Fibroblast of skin of left biceps (primary cell): ENCODE results near the gene HCN4.
A peak's percentile ranks its signal among the peaks of the same experiment; 100 is the strongest.
"Not testable (repeated sequence)": the region's sequence is repeated elsewhere in the genome, so short reads cannot be mapped to it uniquely, and the experiment has no call there.

Experiments
- DNase-seq, 2 experiments: peaks; one replicate each; pipeline ENCODE4 v3.0.0-alpha.2; 2013; ENCODE audit warnings: low read depth in 2 of 2

The HCN4 gene

DNA sequence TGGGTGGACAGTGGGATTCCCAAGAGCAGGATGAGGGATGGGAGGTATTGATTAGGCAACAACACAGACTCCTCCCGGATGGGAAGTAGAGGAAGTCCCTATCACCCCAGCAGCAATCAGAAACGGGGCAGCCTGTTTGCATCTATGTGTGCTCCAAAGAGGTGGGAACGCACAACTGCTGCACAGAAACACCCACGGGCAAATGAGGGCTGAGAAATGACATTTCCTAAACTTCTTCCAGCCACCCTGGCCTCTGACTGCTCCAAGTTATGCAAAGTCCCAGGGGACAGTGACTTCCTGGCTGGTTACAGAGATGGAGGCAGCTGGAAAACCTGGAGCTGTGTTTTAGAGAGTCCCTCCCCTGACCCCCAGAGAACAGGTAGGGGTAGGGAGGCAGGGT lies 42.6 kb downstream of the HCN4 start:
- DNase-seq: no peak

DNA sequence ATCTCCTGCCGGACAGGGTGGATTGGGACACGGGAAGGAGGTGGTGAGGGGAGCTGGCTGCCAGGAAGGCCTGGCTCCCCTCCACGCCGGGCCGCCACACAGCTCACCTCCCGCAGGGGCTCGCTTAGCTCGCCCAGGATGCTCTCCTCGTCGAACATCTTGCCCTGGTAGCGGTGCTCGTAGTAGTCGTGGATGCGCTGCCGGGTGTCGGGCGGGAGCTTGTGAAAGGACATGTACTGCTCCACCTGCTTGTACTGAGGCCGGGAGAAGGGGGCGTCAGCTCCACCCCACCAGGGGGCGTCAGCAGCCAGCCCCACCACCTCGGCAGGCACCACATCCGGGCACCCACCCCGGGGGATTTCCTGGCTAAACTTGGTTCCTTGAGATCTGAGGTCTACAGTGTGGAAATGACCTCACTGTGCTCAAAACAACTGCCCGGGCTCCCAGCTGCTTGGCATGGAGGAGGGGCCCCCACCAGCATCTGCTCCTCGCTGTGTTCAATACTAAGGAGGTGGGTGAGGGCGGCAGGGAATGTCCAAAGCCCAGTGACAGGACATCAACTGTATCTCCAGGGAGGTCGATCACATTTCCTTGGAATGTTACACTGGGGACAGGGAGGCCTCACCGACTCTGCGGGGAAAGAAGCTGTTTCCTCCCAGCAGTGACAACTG lies 43.4 kb downstream of the HCN4 start:
- DNase-seq: no peak

DNA sequence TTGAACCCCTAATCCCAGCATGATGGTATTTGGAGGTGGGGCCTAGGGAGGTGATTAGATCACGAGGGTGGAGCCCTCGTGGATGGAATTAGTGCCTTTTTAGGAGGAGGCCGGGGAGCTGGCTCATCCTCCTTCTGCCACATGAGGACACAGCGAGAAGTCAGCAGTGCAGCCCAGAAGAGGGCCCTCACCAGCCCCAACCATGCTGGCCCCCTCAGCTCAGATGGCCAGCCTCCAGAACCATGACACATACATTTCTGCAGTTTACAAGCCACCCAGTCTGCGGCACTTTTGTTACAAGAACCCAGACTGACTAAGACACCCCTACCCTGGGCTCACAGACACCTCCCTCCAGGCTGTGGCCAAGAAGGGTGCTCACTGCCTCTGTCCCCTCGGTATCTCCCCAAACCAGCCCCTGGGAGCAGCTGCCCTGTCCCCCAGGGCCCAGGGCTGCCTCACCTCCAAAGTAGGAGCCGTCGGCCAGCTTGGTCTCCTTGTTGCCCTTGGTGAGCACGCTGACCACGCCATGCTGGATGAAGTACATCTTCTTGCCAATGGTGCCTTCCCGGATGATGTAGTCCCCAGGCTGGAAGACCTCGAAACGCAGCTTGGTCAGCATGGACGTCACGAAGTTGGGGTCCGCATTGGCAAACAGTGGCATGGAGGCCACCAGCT lies 44.1 kb downstream of the HCN4 start:
- DNase-seq: no peak

DNA sequence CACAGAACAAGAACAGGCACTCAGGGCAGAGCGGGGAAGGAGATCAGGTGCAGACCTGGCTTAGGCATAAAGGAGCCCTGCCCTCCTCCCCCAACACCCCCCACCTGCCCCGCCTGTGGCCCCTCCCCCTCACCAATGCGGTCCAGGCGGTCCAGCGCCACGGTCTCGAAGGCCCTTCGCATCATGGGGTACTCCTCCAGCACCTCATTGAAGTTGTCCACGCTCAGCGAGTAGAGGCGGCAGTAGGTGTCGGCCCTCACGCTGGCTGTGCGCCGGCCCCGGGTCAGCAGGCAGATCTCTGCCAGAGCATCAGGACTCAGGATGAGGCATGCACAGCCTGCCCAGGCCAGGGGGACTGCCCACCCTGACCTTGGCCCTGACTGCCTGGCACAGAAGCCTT lies 44.8 kb downstream of the HCN4 start:
- DNase-seq: no peak

DNA sequence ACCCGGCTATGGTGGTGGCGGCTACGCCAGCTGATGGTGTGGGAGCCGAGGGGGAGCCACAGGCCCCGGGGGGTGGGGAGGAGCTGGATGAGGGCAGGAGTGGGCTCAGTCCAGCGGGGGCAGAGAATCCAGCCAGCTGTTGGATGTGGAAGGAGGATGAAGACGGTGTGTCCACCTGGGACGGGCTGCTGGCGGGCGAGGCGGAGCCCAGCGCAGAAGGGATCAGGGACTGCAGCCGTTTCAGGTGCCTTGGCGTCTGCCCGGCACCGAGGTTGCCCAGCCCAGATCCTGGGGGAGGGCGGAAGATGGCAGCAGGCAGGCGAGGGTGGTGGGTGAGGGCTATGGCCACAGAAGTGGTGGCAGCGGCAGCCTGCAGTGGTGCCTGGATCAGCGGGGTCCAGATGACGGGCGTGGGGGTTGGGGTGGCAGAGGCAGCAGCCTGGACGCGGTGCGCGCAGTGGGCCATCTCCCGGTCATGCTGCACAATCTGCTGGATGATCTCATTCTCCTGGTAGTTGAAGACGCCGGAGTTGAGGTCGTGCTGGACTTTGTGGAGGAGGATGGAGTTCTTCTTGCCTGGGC lies 45.3 kb downstream of the HCN4 start:
- DNase-seq: no peak

DNA sequence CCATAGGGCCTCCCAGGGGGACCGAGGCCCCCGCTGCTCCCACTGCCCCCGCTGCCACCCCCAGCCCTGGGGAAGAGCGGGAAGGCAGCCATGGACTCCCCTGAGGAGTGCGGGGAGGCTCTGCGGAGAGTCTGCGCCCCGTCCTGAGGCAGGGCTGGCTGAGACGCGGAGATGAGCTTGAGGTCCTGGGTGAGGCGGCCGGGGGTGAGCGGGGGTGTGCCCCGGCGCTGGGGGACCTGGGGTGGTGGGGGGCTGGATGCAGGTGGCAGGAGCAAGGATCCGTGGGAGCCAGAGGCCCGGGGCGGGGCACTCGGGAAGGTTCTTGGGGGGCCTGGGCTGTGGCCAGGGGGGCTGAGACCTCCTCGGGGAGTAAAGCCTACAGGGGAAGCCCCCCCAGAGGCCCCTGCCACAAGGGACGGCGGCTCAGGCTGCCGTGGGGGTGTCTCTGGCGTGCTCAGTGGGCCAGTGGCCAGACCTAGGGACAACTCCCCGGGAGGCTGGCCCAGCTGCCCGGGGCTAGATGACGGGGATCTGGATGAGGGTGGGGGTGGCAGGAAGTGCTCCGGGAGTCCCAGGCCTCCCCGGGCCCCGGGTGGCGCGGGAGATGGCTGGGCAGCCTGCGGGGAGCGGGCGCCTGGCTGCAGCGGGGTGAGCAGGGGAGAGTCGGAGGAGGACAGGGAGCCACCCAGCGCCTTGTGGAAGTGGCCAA lies 45.9 kb downstream of the HCN4 start:
- DNase-seq: no peak

DNA sequence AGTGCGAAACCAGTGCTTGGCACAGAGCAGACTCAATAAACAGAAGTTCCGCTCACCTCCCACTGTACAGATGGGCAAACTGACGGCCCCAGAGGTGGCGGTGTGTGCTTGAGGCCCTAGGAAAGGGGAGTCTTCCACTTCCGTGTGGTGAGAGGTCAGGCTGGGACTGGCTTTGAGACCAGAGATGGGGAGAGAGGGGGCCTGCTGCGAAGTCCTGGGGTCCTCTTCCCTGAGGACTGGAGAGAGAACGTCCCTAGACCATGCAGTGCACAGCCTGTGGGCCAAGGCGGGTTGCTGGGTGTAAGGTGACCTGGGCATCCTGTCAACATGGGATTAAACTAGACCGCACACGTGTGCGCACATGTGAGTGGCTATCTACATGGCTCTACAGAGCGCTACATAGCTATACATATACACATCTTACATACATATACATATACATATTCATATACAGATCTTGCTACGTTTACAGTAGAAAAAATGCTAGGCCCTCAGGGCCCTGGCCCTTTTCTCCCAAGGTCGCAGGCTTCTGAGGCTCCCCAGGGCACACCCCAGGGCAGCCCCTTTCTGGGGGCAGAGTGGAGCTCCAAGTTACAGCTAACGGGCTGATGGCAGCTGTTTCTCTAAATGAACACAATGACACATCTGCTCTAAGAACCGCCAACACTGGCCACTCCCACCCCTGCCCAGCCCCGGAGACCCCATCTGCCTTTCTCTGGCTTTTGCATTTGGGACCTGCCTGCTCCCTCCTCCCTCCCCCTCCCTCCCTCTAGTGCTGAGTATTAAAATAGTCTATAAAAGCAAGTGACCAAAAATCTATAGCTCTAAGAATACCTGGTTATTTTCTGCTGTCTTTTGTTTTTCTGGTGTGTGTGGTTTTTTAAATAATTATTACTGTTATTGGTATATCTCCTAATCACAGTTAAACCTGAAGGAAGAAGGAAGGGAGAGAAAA lies 47.0 kb downstream of the HCN4 start:
- DNase-seq: no peak

DNA sequence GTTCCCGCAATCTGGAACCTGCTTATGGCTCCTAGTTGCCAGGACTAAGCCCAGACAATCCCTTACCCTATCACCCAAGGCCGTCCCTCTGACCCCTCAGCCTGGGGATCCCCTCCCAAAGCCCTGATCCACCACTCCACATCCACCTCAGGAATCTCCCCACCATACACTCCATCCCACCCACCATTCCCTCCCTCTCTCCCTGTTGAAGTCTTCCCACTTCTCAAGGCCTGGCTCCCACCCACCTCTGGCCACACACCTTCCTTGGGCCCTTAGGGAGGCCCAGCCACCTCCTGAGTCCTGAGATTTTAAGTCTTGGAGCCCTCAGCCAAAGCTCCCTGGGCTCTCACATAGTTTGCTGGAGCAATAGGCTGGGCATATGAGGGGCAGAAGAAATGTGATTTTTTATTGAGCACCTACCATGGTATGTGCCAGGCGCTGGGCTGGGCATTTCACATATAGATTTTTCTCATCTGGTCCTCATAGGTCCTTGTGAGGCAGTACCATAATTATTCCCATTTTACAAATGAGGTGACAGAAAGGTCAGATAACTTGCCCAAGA lies 48.1 kb downstream of the HCN4 start:
- no peak for DNase-seq

DNA sequence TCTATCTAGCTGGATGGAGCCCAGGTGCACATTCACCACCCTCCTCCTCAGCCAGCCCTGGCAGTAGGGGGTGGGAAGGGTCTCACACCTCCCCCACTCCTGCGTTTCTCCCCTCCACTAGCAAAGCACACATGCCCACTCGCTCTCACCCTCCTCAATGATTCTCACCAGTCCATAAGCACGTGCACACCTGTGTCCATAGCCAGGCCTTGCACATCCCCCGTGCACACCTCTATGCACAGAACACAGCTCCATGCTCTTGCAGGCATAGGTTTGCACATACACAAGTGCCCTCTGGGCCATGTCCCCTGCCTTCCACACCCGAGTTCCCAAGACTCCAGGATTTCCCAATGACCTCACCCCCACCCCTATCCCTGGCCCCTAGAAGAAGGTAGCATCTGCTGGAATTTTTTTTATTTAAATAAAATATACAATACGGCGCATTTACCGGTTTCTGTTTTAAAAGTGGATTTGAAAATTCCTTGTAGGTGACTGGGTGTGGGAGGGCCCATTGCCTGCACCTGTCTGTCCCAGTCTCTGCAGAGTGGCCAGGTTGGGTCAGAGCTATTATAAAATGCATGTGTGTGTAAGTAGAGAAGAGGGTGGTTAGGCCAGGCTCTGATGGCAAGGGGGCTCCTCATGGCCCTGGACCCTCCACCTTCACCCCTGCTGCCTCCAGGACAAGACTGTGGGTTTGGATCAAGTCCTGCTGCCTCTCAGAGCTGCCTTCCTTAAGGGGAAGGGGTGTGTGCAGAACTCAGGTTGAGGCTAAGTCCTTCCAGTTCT lies 49.1 kb downstream of the HCN4 start:
- no peak for DNase-seq

DNA sequence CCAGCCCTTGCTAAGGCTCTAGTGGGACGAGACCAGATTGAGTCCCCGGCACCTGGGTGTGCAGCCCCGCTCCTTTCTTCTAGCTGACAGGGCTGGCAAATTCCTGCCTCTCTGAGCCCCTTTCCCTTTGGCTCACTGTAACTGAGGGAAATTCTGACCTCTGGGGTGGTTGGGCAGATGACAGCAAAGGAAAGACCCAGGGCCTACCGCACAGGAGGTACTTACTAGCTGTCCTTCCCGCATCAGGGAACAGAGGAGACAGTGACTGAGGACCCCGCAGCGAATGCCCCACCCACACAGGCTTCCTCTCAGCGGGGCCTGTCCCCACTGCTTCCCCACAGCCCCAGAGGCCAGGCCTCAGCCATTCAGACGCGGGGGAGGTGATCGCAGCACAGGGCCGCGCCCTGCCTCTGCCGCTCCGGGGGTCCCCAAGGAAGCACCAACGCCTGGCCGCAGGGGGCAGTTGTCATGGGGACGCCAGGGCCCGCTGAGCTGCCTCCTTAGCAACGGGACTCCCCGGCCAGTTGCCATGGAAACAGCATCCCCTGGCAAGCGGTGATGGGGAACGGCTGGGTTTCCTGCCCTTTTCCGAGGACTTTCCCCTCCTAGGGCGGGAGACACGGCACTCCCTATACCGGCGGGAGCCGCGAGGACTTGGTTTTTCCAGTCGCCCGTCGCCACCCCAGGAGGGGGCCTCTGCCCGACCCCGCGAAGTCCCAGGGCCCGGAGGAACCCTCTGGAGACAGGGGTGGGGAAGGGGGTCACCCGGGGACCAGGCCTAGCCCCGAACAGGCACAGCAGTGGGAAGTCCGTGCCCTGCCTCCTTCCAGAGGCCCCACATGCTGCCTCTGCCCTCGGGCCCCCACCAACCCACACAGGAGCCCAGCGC lies 50.1 kb downstream of the HCN4 start:
- DNase-seq: no peak

DNA sequence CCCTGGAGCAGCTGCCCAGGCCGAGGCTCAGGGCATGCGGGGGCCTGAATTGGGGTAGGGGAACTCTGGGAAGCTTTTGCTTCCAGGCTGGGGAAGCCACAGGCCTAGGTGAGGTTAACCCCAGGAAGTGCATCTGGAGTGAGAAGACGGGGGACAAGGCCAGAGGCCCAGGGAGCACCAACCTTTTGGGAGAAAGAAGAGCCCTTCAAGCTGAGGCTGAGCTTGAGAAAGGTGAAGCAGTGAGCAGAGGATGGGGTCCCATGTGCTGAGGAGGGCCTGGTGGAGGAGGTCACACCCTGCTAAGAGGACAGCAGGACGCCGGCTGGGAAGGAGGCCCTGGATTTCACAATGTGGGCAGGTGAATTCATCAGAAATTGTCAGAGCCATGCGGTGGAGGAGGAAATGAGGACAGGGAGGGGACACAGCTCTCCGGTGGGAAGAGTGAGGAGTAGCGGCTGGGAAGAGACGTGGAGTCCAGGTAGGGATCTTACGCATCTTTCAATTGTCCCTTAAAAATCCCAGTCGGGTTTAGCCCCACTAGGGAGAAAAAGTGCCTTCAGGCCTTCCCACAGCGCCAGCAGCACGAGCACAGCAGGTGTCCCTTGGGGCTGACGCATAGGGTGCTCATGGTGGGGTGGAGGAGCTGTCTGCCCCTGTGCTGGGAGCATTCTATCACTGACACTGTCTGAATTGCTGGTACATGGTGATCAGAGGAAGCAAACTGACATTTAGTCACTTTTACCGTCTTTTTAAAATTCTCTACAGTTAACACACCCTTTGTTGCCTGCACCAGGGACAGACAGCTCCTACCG lies 50.9 kb downstream of the HCN4 start:
- no peak for DNase-seq

DNA sequence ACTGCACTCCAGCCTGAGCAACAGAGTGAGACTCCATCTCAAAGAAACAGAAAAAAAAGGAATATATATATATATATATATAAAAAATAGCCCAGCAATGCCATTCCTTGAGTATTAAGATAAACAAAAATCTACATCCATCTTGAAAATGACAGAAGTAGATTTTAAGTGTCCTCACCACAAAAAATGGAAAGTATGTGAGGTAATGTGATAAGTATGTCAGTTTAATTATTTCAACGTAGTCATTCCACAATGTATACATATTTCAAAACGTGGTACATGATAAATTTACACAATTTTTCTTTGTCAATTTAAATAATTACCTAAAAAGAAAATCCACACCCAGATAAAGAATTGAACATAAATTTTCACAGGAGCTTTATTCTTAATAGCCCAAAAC lies 54.9 kb downstream of the HCN4 start:
- DNase-seq: peak in 1 of 2 experiments; percentile 10

DNA sequence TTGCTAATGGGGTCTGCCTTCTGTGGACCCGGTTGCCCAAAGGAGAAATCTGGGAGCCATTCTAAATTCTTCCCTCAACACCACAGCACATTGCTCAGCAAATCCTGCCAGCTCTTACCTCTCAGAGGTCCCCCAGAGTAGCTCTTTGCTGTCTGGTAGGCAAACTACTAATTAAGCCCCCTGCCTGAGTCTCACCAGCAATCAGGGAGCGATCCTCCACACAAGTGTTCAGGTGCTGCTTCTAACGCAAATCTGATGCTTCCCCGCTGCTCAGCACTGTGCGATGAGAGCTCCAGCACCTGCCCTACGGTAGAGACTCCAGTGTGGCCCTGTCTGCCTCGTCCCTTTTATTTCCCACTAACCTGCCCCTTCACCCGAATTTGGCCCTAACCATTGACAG lies 60.5 kb downstream of the HCN4 start:
- no peak for DNase-seq

DNA sequence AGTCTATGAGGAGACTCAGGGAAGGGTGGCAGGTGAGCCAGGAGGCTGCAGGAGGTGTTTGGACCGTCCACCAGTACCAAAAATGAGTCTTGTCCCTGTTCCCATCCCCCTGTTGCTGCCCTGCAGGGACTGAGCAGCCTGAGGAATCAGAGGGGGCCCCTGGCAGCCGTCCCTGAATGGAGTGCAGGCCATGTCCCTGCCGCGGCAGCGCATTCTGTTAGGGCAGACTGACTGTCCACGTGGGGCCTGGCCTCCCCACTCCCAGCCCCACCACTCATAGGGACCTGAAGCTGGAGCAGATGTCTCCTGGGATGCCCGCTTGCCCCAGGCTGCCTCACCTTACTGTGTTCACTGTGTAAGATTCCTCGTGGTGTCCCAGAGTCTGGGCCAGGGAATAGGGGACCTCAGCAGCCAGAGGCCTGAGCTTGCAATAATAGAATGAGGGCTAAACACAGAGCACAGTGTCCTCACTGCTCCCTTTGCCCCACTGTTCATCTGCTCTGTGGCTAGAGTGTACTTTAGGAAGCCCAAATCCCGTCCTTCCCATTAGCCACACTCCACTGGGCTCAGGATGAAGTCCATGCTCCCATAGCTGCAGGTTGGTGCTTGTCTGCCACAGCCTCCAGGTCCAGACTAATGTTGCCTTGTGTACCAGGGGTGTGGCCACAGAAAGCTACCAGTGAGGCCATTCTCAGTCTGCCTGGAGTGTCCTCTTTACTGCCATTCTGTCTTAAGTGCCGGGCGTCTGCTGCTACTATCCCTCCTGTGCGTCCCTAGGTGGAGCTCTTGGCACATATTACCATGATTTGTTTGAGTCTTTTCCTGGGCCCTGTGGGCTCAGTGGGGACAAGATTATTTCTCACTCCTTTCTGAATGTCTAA lies 63.2 kb downstream of the HCN4 start:
- peak; percentile 13 to 17 for DNase-seq

DNA sequence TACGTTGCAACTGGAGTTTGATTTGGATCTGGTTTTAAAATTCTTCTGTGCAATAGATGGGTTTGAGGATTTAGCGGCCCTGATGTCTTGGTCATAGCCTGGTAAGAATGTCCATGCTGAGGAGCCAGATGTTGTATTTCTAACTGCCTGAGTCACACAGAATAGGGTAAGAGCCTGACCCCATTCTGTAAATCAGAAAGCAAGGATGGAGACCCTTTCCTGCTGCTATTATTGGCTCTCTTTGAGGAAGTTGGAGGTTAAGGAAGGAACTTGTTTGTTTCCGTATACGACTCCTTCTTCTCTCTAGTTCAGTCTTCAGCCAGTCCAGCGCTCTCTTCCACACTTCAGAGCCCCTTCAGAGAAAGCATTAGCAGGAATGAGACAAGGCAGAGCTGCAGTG lies 65.1 kb downstream of the HCN4 start:
- no peak for DNase-seq

DNA sequence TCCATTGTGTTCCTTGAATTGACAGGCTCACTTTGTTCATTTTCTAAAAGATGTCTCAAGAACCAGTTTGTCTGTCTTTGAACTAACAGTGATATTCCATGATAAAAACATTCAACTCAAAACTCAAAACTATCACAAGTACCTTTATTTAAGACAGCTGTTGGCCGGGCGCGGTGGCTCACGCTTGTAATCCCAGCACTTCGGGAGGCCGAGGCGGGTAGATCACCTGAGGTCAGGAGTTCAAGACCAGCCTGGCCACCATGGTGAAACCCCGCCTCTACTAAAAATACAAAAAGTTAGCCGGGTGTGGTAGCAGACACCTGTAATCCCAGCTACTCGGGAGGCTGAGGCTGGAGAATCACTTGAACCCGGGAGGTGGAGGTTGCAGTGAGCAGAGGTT lies 68.5 kb downstream of the HCN4 start:
- DNase-seq: not testable (repeated sequence)

DNA sequence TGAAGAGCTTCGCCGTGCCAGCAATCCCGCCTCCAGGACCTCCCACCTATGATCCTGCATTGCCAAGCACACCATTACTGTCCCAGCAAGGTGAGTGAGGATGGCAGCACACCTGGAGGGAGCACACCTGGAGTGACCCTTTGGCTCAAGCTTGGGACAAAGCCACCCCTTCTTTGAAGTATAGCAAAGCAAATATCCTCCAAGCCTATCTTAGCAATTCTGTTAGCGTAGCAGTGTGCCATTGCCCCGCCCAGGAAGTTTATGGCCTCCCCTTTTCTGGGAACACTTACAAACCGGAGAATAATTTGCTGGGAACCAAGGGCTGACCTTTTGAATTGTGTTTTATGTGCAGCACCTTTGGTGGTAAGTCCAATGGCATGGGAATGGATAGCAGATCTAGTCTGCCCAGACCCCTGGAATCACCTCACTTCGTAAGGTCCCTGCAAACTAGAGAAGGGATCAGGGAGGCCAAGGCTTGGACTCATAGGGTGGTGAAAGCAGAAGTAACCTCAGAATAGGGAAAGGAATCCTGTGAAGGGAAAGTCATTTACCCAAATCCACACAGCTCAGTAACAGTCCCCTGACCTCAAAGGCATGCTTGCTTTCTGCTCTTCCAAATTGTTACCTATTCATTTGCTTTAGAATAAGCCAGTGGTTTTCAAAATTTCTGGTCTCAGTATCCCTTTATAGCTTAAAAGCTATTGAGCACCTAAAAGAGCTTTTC lies 70.1 kb downstream of the HCN4 start:
- no peak for DNase-seq
